ENCODE data around the gene ATP2B1. TPM values are rescaled to one million over a fixed set of nuclear protein-coding genes. Genes with fewer than 3 reads are reported as not detected.
A peak's percentile ranks its signal among the peaks of the same experiment; 100 is the strongest.

ATP2B1 gene
- total and polyA plus RNA-seq, 2 donors (not counting 1 experiment from before 2014, with no cell fraction given), result 26.1 to 238 TPM

DNA sequence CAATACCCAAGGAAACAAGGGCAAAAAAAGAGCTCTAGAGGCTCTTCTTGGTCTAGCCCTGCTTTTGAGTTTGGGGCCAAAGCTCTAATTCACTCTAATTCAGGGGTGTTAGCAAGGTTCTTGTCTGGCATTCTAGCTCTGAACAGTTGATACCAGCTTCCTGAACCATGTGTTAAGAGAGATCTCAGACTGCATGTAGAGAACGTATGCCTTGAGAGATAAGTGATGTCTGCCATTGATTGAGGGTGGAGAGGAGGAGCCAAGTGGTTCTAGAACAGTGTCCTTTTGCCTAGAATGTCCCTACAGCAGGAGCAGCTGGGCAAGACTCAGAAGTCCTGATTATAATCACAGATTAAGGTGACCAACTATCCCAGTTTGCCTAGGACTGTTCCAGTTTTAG is 164.6 kb downstream of the ATP2B1 start:
- Histone ChIP-seq H3K79me2 (ENCODE audit: control insufficient read depth, insufficient read depth, low read length) (no peaks in the 10 kb centered on the region), H3K36me3 (replicated peaks in 1 of 2; ENCODE audit: control extremely low read depth in 1 of 2, control insufficient read depth in 1 of 2, extremely low read depth in 1 of 2, insufficient read depth in 2 of 2, low read length in 1 of 2) (no peaks in the 10 kb centered on the region), H3K9ac (ENCODE audit: low read length) (no peak overlapping the region), H4K20me1 (ENCODE audit: control insufficient read depth, insufficient read depth, low read length, poor library complexity, severe bottlenecking) (no peaks in the 10 kb centered on the region), H2AFZ (ENCODE audit: insufficient read depth, low read depth, low read length, poor library complexity, severe bottlenecking) (no peak overlapping the region), H3K9me3 (ENCODE audit: control extremely low read depth in 1 of 3, control insufficient read depth in 2 of 3, insufficient read depth in 1 of 3, low read length in 2 of 3) (no peaks in the 10 kb centered on the region), H3K27ac (ENCODE audit: low read length in 2 of 2) (no peak overlapping the region), H3K4me3 (ENCODE audit: control extremely low read depth in 1 of 5, extremely low read depth in 1 of 5, insufficient read depth in 1 of 5, low read depth in 2 of 5, low read length in 4 of 5) (no peak overlapping the region), H3K4me1 (ENCODE audit: control insufficient read depth in 2 of 2, insufficient read depth in 2 of 2, low read length in 2 of 2) (peaks cover 0 to 11% of the 10 kb centered on the region in 2 donors), H3K27me3 (replicated peaks in 1 of 4; ENCODE audit: control extremely low read depth in 1 of 4, control insufficient read depth in 3 of 4, insufficient read depth in 4 of 4, low read length in 3 of 4) (no peaks in the 10 kb centered on the region), H3K4me2 (replicated peaks; ENCODE audit: low read depth, low read length, poor library complexity, severe bottlenecking) (no peak overlapping the region)
- ATAC-seq (ENCODE audit: low read depth), result no peak
- WGBS (ENCODE audit: insufficient coverage), result 100% methylated on average over 1 of the region's 1 CpG
- H3K4me1 Mint-ChIP-seq, result peaks cover 15% of the 10 kb centered on the region
- intact Hi-C loops (cut with micrococcal nuclease), result loop anchor here (10.0 kb wide), 1 partner anchor 791 kb away; no protein-coding TSS in a partner anchor
- ChIA-PET CTCF (interaction anchor here (0.6 to 8.6 kb wide), 44 partner anchors 9 to 1416 kb away, joined by 3 to 164 read pairs (median 4); partner anchors contain the start of gene ATP2B1), POLR2A (no interaction called here)
- H3K27ac Mint-ChIP-seq, result no peak overlapping the region
- H3K27me3 Mint-ChIP-seq, result no peaks in the 10 kb centered on the region
- no peak overlapping the region for H3K4me3 Mint-ChIP-seq
- DNase-seq, result no peak
- H3K9me3 Mint-ChIP-seq (ENCODE audit: insufficient read depth), result no peaks in the 10 kb centered on the region
- TF ChIP-seq, protein P1, sequence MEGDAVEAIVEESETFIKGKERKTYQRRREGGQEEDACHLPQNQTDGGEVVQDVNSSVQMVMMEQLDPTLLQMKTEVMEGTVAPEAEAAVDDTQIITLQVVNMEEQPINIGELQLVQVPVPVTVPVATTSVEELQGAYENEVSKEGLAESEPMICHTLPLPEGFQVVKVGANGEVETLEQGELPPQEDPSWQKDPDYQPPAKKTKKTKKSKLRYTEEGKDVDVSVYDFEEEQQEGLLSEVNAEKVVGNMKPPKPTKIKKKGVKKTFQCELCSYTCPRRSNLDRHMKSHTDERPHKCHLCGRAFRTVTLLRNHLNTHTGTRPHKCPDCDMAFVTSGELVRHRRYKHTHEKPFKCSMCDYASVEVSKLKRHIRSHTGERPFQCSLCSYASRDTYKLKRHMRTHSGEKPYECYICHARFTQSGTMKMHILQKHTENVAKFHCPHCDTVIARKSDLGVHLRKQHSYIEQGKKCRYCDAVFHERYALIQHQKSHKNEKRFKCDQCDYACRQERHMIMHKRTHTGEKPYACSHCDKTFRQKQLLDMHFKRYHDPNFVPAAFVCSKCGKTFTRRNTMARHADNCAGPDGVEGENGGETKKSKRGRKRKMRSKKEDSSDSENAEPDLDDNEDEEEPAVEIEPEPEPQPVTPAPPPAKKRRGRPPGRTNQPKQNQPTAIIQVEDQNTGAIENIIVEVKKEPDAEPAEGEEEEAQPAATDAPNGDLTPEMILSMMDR (IDR thresholded peaks at IDR 0.05), result no peak
- TF ChIP-seq EZH2 (IDR thresholded peaks at IDR 0.05; ENCODE audit: borderline replicate concordance, insufficient read depth, low read depth, low read length, poor library complexity, severe bottlenecking), result no peak

DNA sequence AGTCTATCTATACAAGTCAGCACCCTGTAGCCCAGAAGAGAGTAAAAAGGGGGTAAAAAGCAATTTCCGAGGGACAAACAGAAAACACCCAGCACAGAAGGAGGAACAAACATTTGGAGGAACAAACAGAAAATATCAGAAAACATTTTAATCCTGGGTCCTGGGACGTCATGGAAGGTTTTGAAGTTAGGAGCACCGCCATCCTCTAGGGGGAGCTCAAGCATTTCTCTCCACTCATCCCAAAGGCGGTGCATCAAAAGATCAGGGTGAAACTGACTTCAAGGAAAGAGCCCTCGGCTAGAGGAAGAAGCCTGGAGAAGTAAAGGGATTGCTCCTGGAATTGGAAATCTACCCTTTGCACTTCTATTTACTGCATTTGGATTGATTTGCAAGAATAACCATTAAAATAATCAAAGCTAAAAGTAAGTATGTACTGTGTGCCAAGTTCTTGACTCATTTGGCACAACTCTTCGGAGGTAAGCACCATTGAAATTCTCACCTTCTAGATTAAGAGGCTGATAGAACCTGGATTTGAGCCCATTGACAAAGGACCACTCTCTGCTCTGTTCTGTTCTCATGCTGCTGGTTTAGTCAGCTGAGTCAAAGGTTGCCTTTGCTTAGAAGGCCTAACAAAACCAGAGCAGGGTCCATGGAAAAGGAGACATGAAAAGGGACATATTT is 165.6 kb downstream of the ATP2B1 start:
- Mint-ChIP-seq H3K27ac (no peak overlapping the region), H3K4me3 (no peak overlapping the region)
- TF ChIP-seq, protein P1 (IDR thresholded peaks at IDR 0.05), result peak; percentile 95
- TF ChIP-seq EZH2 (IDR thresholded peaks at IDR 0.05; ENCODE audit: borderline replicate concordance, insufficient read depth, low read depth, low read length, poor library complexity, severe bottlenecking), result no peak

More for the DNA sequence above, 165.6 kb downstream of the ATP2B1 start:
- no peaks in the 10 kb centered on the region for H3K79me2 ChIP-seq (ENCODE audit: control insufficient read depth, insufficient read depth, low read length)
- Mint-ChIP-seq H3K9me3 (ENCODE audit: insufficient read depth) (no peaks in the 10 kb centered on the region), H3K4me1 (peaks cover 15% of the 10 kb centered on the region), H3K27me3 (no peaks in the 10 kb centered on the region)
- H3K9me3 ChIP-seq (ENCODE audit: control extremely low read depth in 1 of 3, control insufficient read depth in 2 of 3, insufficient read depth in 1 of 3, low read length in 2 of 3), result no peaks in the 10 kb centered on the region
- H3K4me3 ChIP-seq (ENCODE audit: control extremely low read depth in 1 of 5, extremely low read depth in 1 of 5, insufficient read depth in 1 of 5, low read depth in 2 of 5, low read length in 4 of 5), result no peak overlapping the region
- peaks cover 0 to 11% of the 10 kb centered on the region in 2 donors for H3K4me1 ChIP-seq (ENCODE audit: control insufficient read depth in 2 of 2, insufficient read depth in 2 of 2, low read length in 2 of 2)
- ATAC-seq (ENCODE audit: low read depth), result peak; percentile 92
- no CpG with 5 or more reads among the region's 6 CpGs for WGBS (ENCODE audit: insufficient coverage)
- intact Hi-C loops (cut with micrococcal nuclease), result loop anchor here (1.0 to 10.0 kb wide), 5 partner anchors 470 to 1398 kb away; no protein-coding TSS in a partner anchor
- H2AFZ ChIP-seq (ENCODE audit: insufficient read depth, low read depth, low read length, poor library complexity, severe bottlenecking), result peak overlapping the region; percentile 32
- H3K27me3 ChIP-seq (replicated peaks in 1 of 4; ENCODE audit: control extremely low read depth in 1 of 4, control insufficient read depth in 3 of 4, insufficient read depth in 4 of 4, low read length in 3 of 4), result no peaks in the 10 kb centered on the region
- DNase-seq, result peak; percentile 79
- no peak overlapping the region for H3K27ac ChIP-seq (ENCODE audit: low read length in 2 of 2)
- H3K4me2 ChIP-seq (replicated peaks; ENCODE audit: low read depth, low read length, poor library complexity, severe bottlenecking), result peak overlapping the region; percentile 10
- H4K20me1 ChIP-seq (ENCODE audit: control insufficient read depth, insufficient read depth, low read length, poor library complexity, severe bottlenecking), result no peaks in the 10 kb centered on the region
- no peaks in the 10 kb centered on the region for H3K36me3 ChIP-seq (replicated peaks in 1 of 2; ENCODE audit: control extremely low read depth in 1 of 2, control insufficient read depth in 1 of 2, extremely low read depth in 1 of 2, insufficient read depth in 2 of 2, low read length in 1 of 2)
- ChIA-PET POLR2A (no interaction called here), CTCF (interaction anchor here (0.7 to 8.6 kb wide), 45 partner anchors 8 to 1407 kb away, joined by 3 to 164 read pairs (median 4); partner anchors contain the start of gene ATP2B1)
- H3K9ac ChIP-seq (ENCODE audit: low read length), result no peak overlapping the region
